ENCODE measurements around the gene DNM3.
A peak's percentile ranks its signal among the peaks of the same experiment; 100 is the strongest.

DNM3 gene

GRCh38 chr1:172321451-172321850 lies 480.2 kb downstream of the DNM3 start:
- H3K4me1 ChIP-seq (ENCODE audit: low read length): no peaks in the 10 kb centered on the region
- no peak overlapping the region for H3K27ac ChIP-seq (ENCODE audit: low read length)
- H3K4me2 ChIP-seq (ENCODE audit: low read depth, low read length): no peak overlapping the region
- H3K27me3 ChIP-seq (replicated peaks; ENCODE audit: insufficient read depth, low read length): no peaks in the 10 kb centered on the region
- DNase-seq: no peak
- no peak overlapping the region for H3K4me3 ChIP-seq (ENCODE audit: low read length)
- no peaks in the 10 kb centered on the region for H3K36me3 ChIP-seq (replicated peaks; ENCODE audit: insufficient read depth, low read length)
- TF ChIP-seq EZH2phosphoT487 (IDR thresholded peaks at IDR 0.05; ENCODE audit: low read length) (no peak), EZH2 (optimal IDR thresholded peaks at IDR 0.05; ENCODE audit: low read depth, low read length) (no peak)
- TF ChIP-seq, protein P1, sequence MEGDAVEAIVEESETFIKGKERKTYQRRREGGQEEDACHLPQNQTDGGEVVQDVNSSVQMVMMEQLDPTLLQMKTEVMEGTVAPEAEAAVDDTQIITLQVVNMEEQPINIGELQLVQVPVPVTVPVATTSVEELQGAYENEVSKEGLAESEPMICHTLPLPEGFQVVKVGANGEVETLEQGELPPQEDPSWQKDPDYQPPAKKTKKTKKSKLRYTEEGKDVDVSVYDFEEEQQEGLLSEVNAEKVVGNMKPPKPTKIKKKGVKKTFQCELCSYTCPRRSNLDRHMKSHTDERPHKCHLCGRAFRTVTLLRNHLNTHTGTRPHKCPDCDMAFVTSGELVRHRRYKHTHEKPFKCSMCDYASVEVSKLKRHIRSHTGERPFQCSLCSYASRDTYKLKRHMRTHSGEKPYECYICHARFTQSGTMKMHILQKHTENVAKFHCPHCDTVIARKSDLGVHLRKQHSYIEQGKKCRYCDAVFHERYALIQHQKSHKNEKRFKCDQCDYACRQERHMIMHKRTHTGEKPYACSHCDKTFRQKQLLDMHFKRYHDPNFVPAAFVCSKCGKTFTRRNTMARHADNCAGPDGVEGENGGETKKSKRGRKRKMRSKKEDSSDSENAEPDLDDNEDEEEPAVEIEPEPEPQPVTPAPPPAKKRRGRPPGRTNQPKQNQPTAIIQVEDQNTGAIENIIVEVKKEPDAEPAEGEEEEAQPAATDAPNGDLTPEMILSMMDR (IDR thresholded peaks at IDR 0.05; ENCODE audit: low read length): no peak
- no peaks in the 10 kb centered on the region for H3K9me2 ChIP-seq (replicated peaks; ENCODE audit: insufficient read depth, low read length)
- H3K9me3 ChIP-seq (replicated peaks; ENCODE audit: insufficient read depth, low read length): no peaks in the 10 kb centered on the region
- no peaks in the 10 kb centered on the region for H3K79me2 ChIP-seq (ENCODE audit: low read length)
- no peak overlapping the region for H2AFZ ChIP-seq (ENCODE audit: low read length)
- no peak overlapping the region for H3K9ac ChIP-seq (ENCODE audit: low read length)
- H3F3A ChIP-seq (ENCODE audit: insufficient read depth, low read length): no peaks in the 10 kb centered on the region
- H4K20me1 ChIP-seq (ENCODE audit: insufficient read depth, low read length): no peaks in the 10 kb centered on the region

DNA sequence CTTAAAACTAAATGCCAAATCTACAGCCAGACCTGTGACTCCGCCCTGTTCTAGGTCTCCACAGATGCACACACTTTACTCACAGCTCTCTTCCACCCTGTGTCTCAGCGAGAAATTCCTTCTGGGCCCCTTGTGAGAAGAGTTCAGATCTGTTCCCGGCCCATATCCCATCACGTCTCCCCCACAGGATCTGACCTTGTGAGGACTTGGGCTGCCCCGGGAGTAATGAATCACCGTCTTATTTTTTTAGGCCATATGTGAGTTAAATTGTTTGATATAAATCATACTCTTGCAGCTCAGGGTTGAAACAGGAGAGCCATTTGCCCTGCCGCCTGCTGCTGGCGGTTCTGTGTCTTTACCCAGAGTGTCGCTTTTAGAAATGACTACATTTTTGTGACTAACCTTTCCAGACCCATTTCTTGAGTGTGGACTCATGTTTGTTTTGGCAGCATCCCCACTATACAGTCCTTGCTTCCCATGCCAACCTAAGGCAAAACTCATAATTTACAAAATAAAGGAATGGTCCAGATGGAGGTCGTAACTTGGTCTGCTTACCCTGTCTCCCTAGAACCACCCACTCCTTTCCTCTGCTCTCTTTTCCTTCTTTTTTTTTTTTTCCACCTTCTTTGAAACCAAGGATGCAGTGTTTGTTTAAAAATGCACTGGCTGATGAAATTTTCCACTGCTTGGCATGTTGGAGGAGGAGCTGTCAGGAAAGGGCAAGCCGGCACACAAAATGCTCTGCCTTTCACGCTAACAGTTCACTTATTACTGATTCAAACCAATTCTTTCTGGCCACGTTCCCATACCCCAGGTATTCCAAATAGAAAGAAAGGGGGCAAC lies 481.1 kb downstream of the DNM3 start:
- H3K27me3 ChIP-seq (replicated peaks; ENCODE audit: insufficient read depth, low read length): no peaks in the 10 kb centered on the region
- no peaks in the 10 kb centered on the region for H4K20me1 ChIP-seq (ENCODE audit: insufficient read depth, low read length)
- no peaks in the 10 kb centered on the region for H3K79me2 ChIP-seq (ENCODE audit: low read length)
- H3F3A ChIP-seq (ENCODE audit: insufficient read depth, low read length): no peaks in the 10 kb centered on the region
- H3K4me3 ChIP-seq (ENCODE audit: low read length): no peak overlapping the region
- H3K4me2 ChIP-seq (ENCODE audit: low read depth, low read length): no peak overlapping the region
- H3K36me3 ChIP-seq (replicated peaks; ENCODE audit: insufficient read depth, low read length): no peaks in the 10 kb centered on the region
- H2AFZ ChIP-seq (ENCODE audit: low read length): no peak overlapping the region
- no peak overlapping the region for H3K27ac ChIP-seq (ENCODE audit: low read length)
- no peaks in the 10 kb centered on the region for H3K9me2 ChIP-seq (replicated peaks; ENCODE audit: insufficient read depth, low read length)
- H3K9ac ChIP-seq (ENCODE audit: low read length): no peak overlapping the region
- no peaks in the 10 kb centered on the region for H3K9me3 ChIP-seq (replicated peaks; ENCODE audit: insufficient read depth, low read length)
- TF ChIP-seq, protein P1 (IDR thresholded peaks at IDR 0.05; ENCODE audit: low read length): no peak
- no peak for TF ChIP-seq EZH2phosphoT487 (IDR thresholded peaks at IDR 0.05; ENCODE audit: low read length)
- no peak for TF ChIP-seq EZH2 (optimal IDR thresholded peaks at IDR 0.05; ENCODE audit: low read depth, low read length)
- DNase-seq: peak; percentile 1
- no peaks in the 10 kb centered on the region for H3K4me1 ChIP-seq (ENCODE audit: low read length)

- Histone ChIP-seq H3K79me2 (ENCODE audit: low read length) (no peaks in the 10 kb centered on the region), H3K9ac (ENCODE audit: low read length) (no peak overlapping the region), H3K4me1 (ENCODE audit: low read length) (no peaks in the 10 kb centered on the region), H3K4me3 (ENCODE audit: low read length) (no peak overlapping the region), H3K9me3 (replicated peaks; ENCODE audit: insufficient read depth, low read length) (no peaks in the 10 kb centered on the region), H2AFZ (ENCODE audit: low read length) (no peak overlapping the region), H3K27ac (ENCODE audit: low read length) (no peak overlapping the region), H3K9me2 (replicated peaks; ENCODE audit: insufficient read depth, low read length) (no peaks in the 10 kb centered on the region), H3F3A (ENCODE audit: insufficient read depth, low read length) (no peaks in the 10 kb centered on the region), H3K27me3 (replicated peaks; ENCODE audit: insufficient read depth, low read length) (no peaks in the 10 kb centered on the region), H3K36me3 (replicated peaks; ENCODE audit: insufficient read depth, low read length) (no peaks in the 10 kb centered on the region), H4K20me1 (ENCODE audit: insufficient read depth, low read length) (no peaks in the 10 kb centered on the region), H3K4me2 (ENCODE audit: low read depth, low read length) (no peak overlapping the region)
- DNase-seq: no peak
- TF ChIP-seq, protein P1 (IDR thresholded peaks at IDR 0.05; ENCODE audit: low read length): no peak
- no peak for TF ChIP-seq EZH2 (optimal IDR thresholded peaks at IDR 0.05; ENCODE audit: low read depth, low read length)
- no peak for TF ChIP-seq EZH2phosphoT487 (IDR thresholded peaks at IDR 0.05; ENCODE audit: low read length)
These were observed 482.4 kb downstream of the DNM3 start for GRCh38 chr1:172323686-172324085.
